Measurements from ENCODE around the gene AFF3.

DNA sequence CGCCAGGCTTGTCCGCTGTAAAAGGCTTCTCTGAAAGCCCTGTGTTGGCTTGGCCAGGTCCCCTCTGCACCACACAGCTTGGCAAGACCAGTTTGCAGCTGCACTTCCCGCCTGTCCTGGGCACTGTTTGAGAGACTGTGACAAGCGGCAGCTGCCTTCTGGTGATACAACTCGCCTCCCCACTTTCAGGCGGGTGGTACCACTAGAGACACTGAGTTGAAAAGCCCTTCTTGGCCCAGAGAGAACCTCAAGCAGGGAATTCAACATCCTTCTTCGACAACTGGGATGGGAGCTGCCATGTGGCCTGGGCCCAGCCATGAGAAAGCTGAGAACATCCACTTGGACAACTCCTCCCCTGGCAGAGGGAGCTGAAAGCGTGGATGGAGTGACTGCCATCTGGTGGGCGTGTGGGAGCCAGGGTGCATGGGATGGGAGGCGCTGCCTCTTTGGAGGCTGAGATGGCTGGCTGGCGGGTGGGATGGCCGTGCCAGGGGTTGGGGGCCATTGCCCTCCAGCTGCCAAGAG, 527.1 kb downstream of the AFF3 start:
- TF ChIP-seq POLR2AphosphoS5 (IDR thresholded peaks at IDR 0.05) = no peak
- no peak for TF ChIP-seq POLR2A (IDR thresholded peaks at IDR 0.05)
